AG04450 (cell line): Measurements from ENCODE around the gene FRS3. TPM values are rescaled to one million over a fixed set of nuclear protein-coding genes. Genes with fewer than 3 reads are reported as not detected.

Source experiments
- CTCF ChIA-PET: fragments of 300-600, 350-600 bp; formaldehyde crosslinking; extraction: SDS; loops from one replicate; lab custom pipeline; 2022; ENCODE audit warnings: antibody characterized with exemption, inconsistent platforms; lab: Charles Lee
- POLR2A ChIA-PET: fragments of 350-600 bp; formaldehyde crosslinking; extraction: SDS; loops from one replicate; lab custom pipeline; 2021; ENCODE audit warnings: antibody characterized with exemption, inconsistent platforms; lab: Yijun Ruan, JAX
- DNase-seq: peaks from one replicate; pipeline ENCODE4 v3.0.0-alpha.2; 2011; ENCODE audit warnings: low read depth, low spot score
- H3K27ac ChIP-seq: one replicate; pipeline ENCODE4 v1.5.1; 2012; ENCODE audit warnings: low read depth, low read length, control low read depth
- H3K27me3 ChIP-seq: one replicate; pipeline ENCODE4 v1.6.0; 2012; ENCODE audit warnings: low read length; ENCODE audit not compliant: control insufficient read depth, insufficient read depth
- H3K4me3 ChIP-seq: 2 replicates; pipeline ENCODE4 v1.5.1; 2011; ENCODE audit warnings: mild to moderate bottlenecking, low read depth, low read length, control low read depth
- H3K9me3 ChIP-seq: 2 replicates; pipeline ENCODE4 v1.5.1; 2012; ENCODE audit warnings: low read length; ENCODE audit not compliant: control insufficient read depth, insufficient read depth
- polyA plus RNA-seq: library from polyadenylated mRNA; depleted of rRNA; stranded (reverse); fragments of >200 nt; gene quantifications from 2 replicates; pipeline ENCODE4 v1.2.3, GENCODE V29; 2011
- TF ChIP-seq, protein P1 (sequence below): IDR thresholded peaks from 2 replicates; pipeline ENCODE4 v1.5.1; 2011; ENCODE audit warnings: low read depth, low read length, control low read depth, inconsistent platforms

Gene FRS3
- polyA plus RNA-seq, 1 experiment, result 2.2 TPM

DNA sequence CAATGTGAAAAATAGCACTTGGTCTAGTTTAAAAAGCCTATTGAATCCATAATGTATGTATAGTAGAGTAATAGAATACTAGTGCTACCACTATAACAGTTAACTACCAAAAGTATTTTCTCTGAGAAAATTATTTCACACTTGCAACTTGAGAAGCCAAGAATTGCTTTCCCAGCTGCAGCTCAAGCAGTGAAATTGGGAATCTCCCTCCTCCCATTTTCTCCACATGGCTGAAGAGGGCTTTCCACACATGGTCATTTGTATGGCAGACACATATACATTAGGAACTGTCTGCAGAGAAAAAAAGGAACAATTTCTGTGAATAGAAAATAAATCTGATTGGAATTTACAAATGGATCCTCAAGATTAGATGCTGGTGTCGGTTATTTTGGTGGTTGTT lies 42.3 kb upstream of the FRS3 start:
- TF ChIP-seq, protein P1, sequence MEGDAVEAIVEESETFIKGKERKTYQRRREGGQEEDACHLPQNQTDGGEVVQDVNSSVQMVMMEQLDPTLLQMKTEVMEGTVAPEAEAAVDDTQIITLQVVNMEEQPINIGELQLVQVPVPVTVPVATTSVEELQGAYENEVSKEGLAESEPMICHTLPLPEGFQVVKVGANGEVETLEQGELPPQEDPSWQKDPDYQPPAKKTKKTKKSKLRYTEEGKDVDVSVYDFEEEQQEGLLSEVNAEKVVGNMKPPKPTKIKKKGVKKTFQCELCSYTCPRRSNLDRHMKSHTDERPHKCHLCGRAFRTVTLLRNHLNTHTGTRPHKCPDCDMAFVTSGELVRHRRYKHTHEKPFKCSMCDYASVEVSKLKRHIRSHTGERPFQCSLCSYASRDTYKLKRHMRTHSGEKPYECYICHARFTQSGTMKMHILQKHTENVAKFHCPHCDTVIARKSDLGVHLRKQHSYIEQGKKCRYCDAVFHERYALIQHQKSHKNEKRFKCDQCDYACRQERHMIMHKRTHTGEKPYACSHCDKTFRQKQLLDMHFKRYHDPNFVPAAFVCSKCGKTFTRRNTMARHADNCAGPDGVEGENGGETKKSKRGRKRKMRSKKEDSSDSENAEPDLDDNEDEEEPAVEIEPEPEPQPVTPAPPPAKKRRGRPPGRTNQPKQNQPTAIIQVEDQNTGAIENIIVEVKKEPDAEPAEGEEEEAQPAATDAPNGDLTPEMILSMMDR, result no peak
- H3K27ac ChIP-seq, result no peak overlapping the region
- H3K4me3 ChIP-seq, result no peak overlapping the region
- no peaks in the 10 kb centered on the region for H3K9me3 ChIP-seq
- CTCF ChIA-PET, result interaction anchor here (1.6 kb wide), 1 partner anchor 99 kb away, joined by 6 read pairs; the partner anchor contains the start of genes BYSL and MED20
- no peaks in the 10 kb centered on the region for H3K27me3 ChIP-seq
- POLR2A ChIA-PET, result no interaction called here
- no peak for DNase-seq

DNA sequence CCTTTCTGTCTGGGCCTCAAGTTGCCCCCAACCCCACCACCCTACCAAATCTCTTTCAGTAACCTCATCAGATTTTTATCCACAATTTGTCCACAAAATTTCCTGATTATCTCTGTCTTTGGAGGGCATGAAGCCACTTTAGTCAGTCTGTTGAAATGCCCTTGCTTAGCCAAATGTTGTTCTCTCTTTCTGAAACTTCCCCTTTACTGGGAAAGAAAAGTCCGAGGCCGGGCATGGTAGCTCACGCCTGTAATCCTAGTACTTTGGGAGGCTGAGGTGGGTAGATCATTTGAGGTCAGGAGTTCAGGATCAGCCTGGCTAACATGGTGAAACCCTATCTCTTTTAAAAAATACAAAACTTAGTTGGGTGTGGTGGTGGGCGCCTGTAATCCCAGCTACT lies 41.6 kb upstream of the FRS3 start:
- Histone ChIP-seq H3K9me3 (no peaks in the 10 kb centered on the region), H3K27me3 (no peaks in the 10 kb centered on the region), H3K4me3 (no peak overlapping the region), H3K27ac (no peak overlapping the region)
- TF ChIP-seq, protein P1, result no peak
- POLR2A ChIA-PET, result no interaction called here
- CTCF ChIA-PET, result interaction anchor here (2.1 kb wide), 1 partner anchor 20 kb away, joined by 6 read pairs; no protein-coding TSS in a partner anchor
- DNase-seq, result no peak

GRCh38 chr6:41818271-41819054 lies 38.8 kb upstream of the FRS3 start:
- Histone ChIP-seq H3K9me3 (no peaks in the 10 kb centered on the region), H3K27me3 (no peaks in the 10 kb centered on the region), H3K27ac (no peak overlapping the region), H3K4me3 (no peak overlapping the region)
- TF ChIP-seq, protein P1, result no peak
- POLR2A ChIA-PET, result no interaction called here
- DNase-seq, result no peak
- CTCF ChIA-PET, result interaction anchor here (0.8 to 0.9 kb wide), 3 partner anchors 17 to 103 kb away, joined by 3 to 4 read pairs (median 3); partner anchors contain the start of genes BYSL, MED20 and TOMM6

DNA sequence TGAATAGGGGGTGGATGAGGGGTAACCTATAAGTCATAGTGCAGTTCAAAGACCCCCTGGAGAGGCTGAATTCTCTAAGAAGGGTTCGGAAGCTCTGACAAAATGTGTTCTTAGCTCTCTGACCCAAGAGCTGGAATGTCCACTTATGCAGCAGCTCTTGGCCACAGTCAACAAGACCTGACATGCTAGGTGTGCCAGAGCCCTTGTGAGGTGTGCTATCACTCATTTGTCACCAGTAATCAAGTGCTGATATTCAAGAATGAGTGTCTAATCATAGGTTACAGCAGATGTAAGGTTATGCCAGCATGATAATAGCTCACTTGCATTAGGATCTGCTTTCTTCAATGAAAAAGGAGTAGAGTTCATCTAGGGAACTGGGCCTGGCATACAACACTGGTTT lies 35.9 kb upstream of the FRS3 start:
- Histone ChIP-seq H3K27ac (no peak overlapping the region), H3K9me3 (no peaks in the 10 kb centered on the region), H3K4me3 (no peak overlapping the region), H3K27me3 (no peaks in the 10 kb centered on the region)
- ChIA-PET CTCF (interaction anchor here (0.7 to 2.2 kb wide), 4 partner anchors 14 to 229 kb away, joined by 5 to 9 read pairs (median 6); partner anchors contain the start of genes BYSL and MED20), POLR2A (no interaction called here)
- no peak for DNase-seq
- TF ChIP-seq, protein P1, result no peak

DNA sequence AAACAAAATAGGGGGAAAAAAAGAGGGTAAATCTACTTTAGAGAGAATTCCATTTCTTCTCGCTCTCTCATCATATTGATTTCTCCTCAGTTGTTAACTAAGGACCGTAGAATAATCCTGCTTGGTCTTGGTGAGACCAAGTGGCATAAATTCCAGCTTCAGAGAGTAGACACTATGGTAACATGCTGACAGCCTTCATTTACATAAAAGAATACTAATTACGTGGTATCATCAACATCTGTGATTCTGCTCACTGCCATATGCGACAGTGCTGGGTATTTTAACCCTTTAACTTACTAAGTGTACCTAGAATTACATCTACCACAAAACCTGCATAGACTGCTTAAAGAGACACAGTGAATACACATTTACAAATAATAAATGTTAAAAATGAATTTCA lies 34.9 kb upstream of the FRS3 start:
- Histone ChIP-seq H3K27me3 (no peaks in the 10 kb centered on the region), H3K27ac (no peak overlapping the region), H3K4me3 (no peak overlapping the region), H3K9me3 (no peaks in the 10 kb centered on the region)
- TF ChIP-seq, protein P1, result no peak
- no peak for DNase-seq
- POLR2A ChIA-PET, result no interaction called here
- CTCF ChIA-PET, result interaction anchor here (0.5 to 2.0 kb wide), 5 partner anchors 13 to 227 kb away, joined by 3 to 9 read pairs (median 6); partner anchors contain the start of genes BYSL and MED20
